AG09309 (cell line): ENCODE measurements around the gene NLRC3.

Experiments used
- DNase-seq: peaks from one replicate; pipeline ENCODE4 v3.0.0-alpha.2; 2010; ENCODE audit warnings: low read depth
- H3K4me3 ChIP-seq: 2 replicates; pipeline ENCODE4 v1.5.1; 2011; ENCODE audit warnings: mild to moderate bottlenecking, low read depth, low read length, moderate library complexity; ENCODE audit not compliant: control insufficient read depth
- TF ChIP-seq, protein P1 (sequence below): IDR thresholded peaks from 2 replicates; pipeline ENCODE4 v1.5.1; 2011; ENCODE audit warnings: mild to moderate bottlenecking, low read depth, low read length, inconsistent platforms; ENCODE audit not compliant: insufficient read depth, control insufficient read depth; ENCODE audit errors: missing control alignments

Gene NLRC3

DNA sequence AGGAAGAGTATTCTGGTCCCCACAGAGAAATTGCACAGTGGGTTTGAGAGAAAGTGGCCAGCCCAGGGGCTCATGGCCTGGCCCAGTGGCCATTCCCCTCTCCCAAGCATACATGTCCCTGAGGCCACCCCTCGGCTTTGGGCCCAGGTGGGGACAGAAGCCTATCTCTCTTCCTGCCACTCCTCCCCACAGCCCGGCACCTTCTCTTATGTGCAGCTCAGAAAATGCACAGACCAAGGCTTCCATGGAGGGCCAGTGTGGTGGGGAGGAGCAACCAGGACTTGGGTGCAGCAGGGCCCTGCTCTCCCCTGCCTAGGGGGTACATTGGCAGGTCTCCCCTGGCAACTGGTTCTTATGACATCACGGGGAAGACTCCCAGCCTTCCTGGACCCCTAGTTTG is 82.0 kb downstream of the NLRC3 start, which contains the start of gene C16orf90:
Gene C16orf90 (minus strand): TSS at position 314 of the 400 bp plus-strand sequence. CDS start 68 bp downstream, at position 246.
- TF ChIP-seq, protein P1, sequence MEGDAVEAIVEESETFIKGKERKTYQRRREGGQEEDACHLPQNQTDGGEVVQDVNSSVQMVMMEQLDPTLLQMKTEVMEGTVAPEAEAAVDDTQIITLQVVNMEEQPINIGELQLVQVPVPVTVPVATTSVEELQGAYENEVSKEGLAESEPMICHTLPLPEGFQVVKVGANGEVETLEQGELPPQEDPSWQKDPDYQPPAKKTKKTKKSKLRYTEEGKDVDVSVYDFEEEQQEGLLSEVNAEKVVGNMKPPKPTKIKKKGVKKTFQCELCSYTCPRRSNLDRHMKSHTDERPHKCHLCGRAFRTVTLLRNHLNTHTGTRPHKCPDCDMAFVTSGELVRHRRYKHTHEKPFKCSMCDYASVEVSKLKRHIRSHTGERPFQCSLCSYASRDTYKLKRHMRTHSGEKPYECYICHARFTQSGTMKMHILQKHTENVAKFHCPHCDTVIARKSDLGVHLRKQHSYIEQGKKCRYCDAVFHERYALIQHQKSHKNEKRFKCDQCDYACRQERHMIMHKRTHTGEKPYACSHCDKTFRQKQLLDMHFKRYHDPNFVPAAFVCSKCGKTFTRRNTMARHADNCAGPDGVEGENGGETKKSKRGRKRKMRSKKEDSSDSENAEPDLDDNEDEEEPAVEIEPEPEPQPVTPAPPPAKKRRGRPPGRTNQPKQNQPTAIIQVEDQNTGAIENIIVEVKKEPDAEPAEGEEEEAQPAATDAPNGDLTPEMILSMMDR: no peak
- no peak for DNase-seq
- H3K4me3 ChIP-seq: no peak within 1 kb of the TSS

DNA sequence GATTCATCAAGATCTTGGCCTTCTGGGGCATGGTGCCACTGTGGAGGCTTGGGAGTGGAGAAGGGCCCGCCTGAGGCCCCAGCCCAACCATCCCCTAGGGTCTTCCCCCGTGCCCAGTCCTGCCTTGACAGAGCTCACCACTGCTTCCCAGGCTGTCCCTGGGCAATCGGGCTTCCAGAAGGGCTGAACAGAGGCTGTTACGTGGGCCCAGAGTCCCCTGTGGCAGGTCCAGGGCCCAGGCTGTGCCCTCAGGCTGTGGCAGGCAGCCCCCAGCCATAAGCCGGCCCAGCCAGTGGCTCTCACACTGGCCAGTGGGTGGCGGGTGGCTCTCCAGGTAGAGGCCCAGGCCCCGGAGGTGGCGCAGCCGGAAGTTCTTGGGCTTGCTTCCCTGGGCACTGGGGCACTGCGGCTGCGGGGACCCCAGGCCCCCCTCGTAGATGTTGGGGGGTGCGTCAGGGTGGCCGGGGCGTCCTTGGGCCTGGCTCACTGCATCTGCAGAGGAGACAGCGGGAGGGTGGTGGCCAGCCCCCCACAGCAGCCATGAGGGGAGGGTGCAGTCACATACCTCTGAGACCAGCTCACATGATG is 82.7 kb downstream of the NLRC3 start:
- TF ChIP-seq, protein P1: no peak
- DNase-seq: no peak

GRCh38 chr16:3492356-3492755 is 84.8 kb downstream of the NLRC3 start:
- DNase-seq: no peak
- TF ChIP-seq, protein P1: no peak

More for the DNA sequence above, 82.7 kb downstream of the NLRC3 start:
- H3K4me3 ChIP-seq: no peak overlapping the region

GRCh38 chr16:3490911-3491629 is 86.1 kb downstream of the NLRC3 start:
- no peak for DNase-seq
- no peak overlapping the region for H3K4me3 ChIP-seq
- TF ChIP-seq, protein P1: no peak

More at GRCh38 chr16:3492356-3492755, 84.8 kb downstream of the NLRC3 start:
- H3K4me3 ChIP-seq: no peak overlapping the region
